Measurements from ENCODE around the gene ZNF681. TPM values are rescaled to one million over a fixed set of nuclear protein-coding genes. Genes with fewer than 3 reads are reported as not detected.

The ZNF681 gene
- total RNA-seq, 1 donor from 2014 or later = 1.9 TPM

- Histone ChIP-seq H3K4me1 (no peaks in the 10 kb centered on the region), H3K9me3 (no peaks in the 10 kb centered on the region), H3K4me3 (no peak overlapping the region), H3K36me3 (no peaks in the 10 kb centered on the region), H3K27ac (no peak overlapping the region), H3K27me3 (no peaks in the 10 kb centered on the region)
- TF ChIP-seq CTCF (IDR thresholded peaks at IDR 0.05) = no peak
- no peak for DNase-seq
- intact Hi-C loops (cut with DNase I) = no loop called here
- no peak for ATAC-seq
These were observed 15.4 kb upstream of the ZNF681 start for GRCh38 chr19:23774106-23774505.

GRCh38 chr19:23772675-23773063, 14.0 kb upstream of the ZNF681 start:
- no peak overlapping the region for H3K27ac ChIP-seq
- no peaks in the 10 kb centered on the region for H3K36me3 ChIP-seq
- H3K4me1 ChIP-seq = no peaks in the 10 kb centered on the region
- intact Hi-C loops (cut with DNase I) = no loop called here
- no peak for TF ChIP-seq CTCF (IDR thresholded peaks at IDR 0.05)
- no peaks in the 10 kb centered on the region for H3K9me3 ChIP-seq
- H3K27me3 ChIP-seq = no peaks in the 10 kb centered on the region
- DNase-seq (no peak), ATAC-seq (no peak)
- no peak overlapping the region for H3K4me3 ChIP-seq

GRCh38 chr19:23771761-23772674, 13.3 kb upstream of the ZNF681 start:
- no peaks in the 10 kb centered on the region for H3K27me3 ChIP-seq
- ATAC-seq = no peak
- H3K9me3 ChIP-seq = no peaks in the 10 kb centered on the region
- H3K4me3 ChIP-seq = no peak overlapping the region
- DNase-seq = no peak
- TF ChIP-seq CTCF (IDR thresholded peaks at IDR 0.05) = no peak
- no peaks in the 10 kb centered on the region for H3K36me3 ChIP-seq
- no peaks in the 10 kb centered on the region for H3K4me1 ChIP-seq
- no peak overlapping the region for H3K27ac ChIP-seq
- intact Hi-C loops (cut with DNase I) = no loop called here

GRCh38 chr19:23771316-23771715, 12.6 kb upstream of the ZNF681 start:
- Histone ChIP-seq H3K27ac (no peak overlapping the region), H3K36me3 (no peaks in the 10 kb centered on the region), H3K9me3 (no peaks in the 10 kb centered on the region), H3K4me3 (no peak overlapping the region), H3K27me3 (no peaks in the 10 kb centered on the region), H3K4me1 (no peaks in the 10 kb centered on the region)
- ATAC-seq (no peak), DNase-seq (no peak)
- TF ChIP-seq CTCF (IDR thresholded peaks at IDR 0.05) = no peak
- intact Hi-C loops (cut with DNase I) = no loop called here

- intact Hi-C loops (cut with DNase I) = no loop called here
These were observed 12.1 kb upstream of the ZNF681 start for GRCh38 chr19:23770672-23771250.

More at GRCh38 chr19:23770672-23771250, 12.1 kb upstream of the ZNF681 start:
- H3K9me3 ChIP-seq = no peaks in the 10 kb centered on the region
- TF ChIP-seq CTCF (IDR thresholded peaks at IDR 0.05) = no peak
- DNase-seq (no peak), ATAC-seq (no peak)
- H3K27ac ChIP-seq = no peak overlapping the region
- H3K4me3 ChIP-seq = no peak overlapping the region
- no peaks in the 10 kb centered on the region for H3K36me3 ChIP-seq
- H3K27me3 ChIP-seq = no peaks in the 10 kb centered on the region
- no peaks in the 10 kb centered on the region for H3K4me1 ChIP-seq
